H9 (cell line): ENCODE results near the gene CALHM3. TPM values are rescaled to one million over a fixed set of nuclear protein-coding genes. Genes with fewer than 3 reads are reported as not detected.

Experiments
- DNase-seq: peaks from one replicate; pipeline ENCODE4 v3.0.0-alpha.2; 2017
- H2AFZ ChIP-seq: one replicate; pipeline ENCODE4 v1.6.1; 2013; ENCODE audit warnings: mild to moderate bottlenecking, low read length, control low read depth, moderate library complexity
- H2AK5ac ChIP-seq: 2 replicates; pipeline ENCODE4 v1.6.1; 2013; ENCODE audit warnings: low read length, control low read depth, mixed read lengths; ENCODE audit not compliant: insufficient read length
- H2BK120ac ChIP-seq: one replicate; pipeline ENCODE4 v1.6.1; 2013; ENCODE audit warnings: low read depth, mild to moderate bottlenecking, low read length, control low read depth, inconsistent platforms; ENCODE audit not compliant: poor library complexity, severe bottlenecking
- H2BK12ac ChIP-seq: 2 replicates; pipeline ENCODE4 v1.6.1; 2013; ENCODE audit warnings: low read length, control low read depth, mixed read lengths, low read depth; ENCODE audit not compliant: insufficient read length
- H2BK15ac ChIP-seq: 2 replicates; pipeline ENCODE4 v1.6.1; 2013; ENCODE audit warnings: low read depth, low read length, control low read depth
- H2BK20ac ChIP-seq: one replicate; pipeline ENCODE4 v1.6.1; 2013; ENCODE audit warnings: low read depth, mild to moderate bottlenecking, low read length, control low read depth, inconsistent platforms; ENCODE audit not compliant: poor library complexity, severe bottlenecking
- H2BK5ac ChIP-seq: 2 replicates; pipeline ENCODE4 v1.6.1; 2013; ENCODE audit warnings: low read length, control low read depth, mixed read lengths; ENCODE audit not compliant: insufficient read length
- H3K14ac ChIP-seq: 2 replicates; pipeline ENCODE4 v1.6.1; 2013; ENCODE audit warnings: low read length, control low read depth; ENCODE audit not compliant: insufficient read depth
- H3K18ac ChIP-seq: 2 replicates; pipeline ENCODE4 v1.6.1; 2013; ENCODE audit warnings: low read depth, mild to moderate bottlenecking, mixed read lengths, low read length, control low read depth; ENCODE audit not compliant: insufficient read length
- H3K23ac ChIP-seq: 2 replicates; pipeline ENCODE4 v1.6.1; 2013; ENCODE audit warnings: low read length, control low read depth, mixed read lengths, low read depth; ENCODE audit not compliant: insufficient read length
- H3K23me2 ChIP-seq: 2 replicates; pipeline ENCODE4 v1.6.1; 2013; ENCODE audit warnings: low read depth, mild to moderate bottlenecking, mixed read lengths, low read length, control low read depth; ENCODE audit not compliant: insufficient read length, poor library complexity, severe bottlenecking
- H3K27ac ChIP-seq: 2 replicates; pipeline ENCODE4 v1.5.1; 2013; ENCODE audit warnings: low read length, control low read depth, mixed read lengths, low read depth; ENCODE audit not compliant: insufficient read length
- H3K27me3 ChIP-seq: 2 replicates; pipeline ENCODE4 v1.6.1; 2013; ENCODE audit warnings: low read length, control low read depth, inconsistent platforms; ENCODE audit not compliant: insufficient read depth
- H3K4ac ChIP-seq: 2 replicates; pipeline ENCODE4 v1.6.1; 2013; ENCODE audit warnings: low read depth, mild to moderate bottlenecking, control low read depth, inconsistent platforms, low read length, moderate library complexity
- H3K4me1 ChIP-seq: 2 replicates; pipeline ENCODE4 v1.6.1; 2013; ENCODE audit warnings: low read length, control low read depth, inconsistent platforms; ENCODE audit not compliant: insufficient read depth
- H3K4me2 ChIP-seq: 2 replicates; pipeline ENCODE4 v1.6.1; 2013; ENCODE audit warnings: low read length, control low read depth, mixed read lengths; ENCODE audit not compliant: insufficient read length, insufficient read depth
- H3K56ac ChIP-seq: 2 replicates; pipeline ENCODE4 v1.6.1; 2013; ENCODE audit warnings: low read depth, mild to moderate bottlenecking, mixed read lengths, low read length, control low read depth; ENCODE audit not compliant: insufficient read length
- H3K79me1 ChIP-seq: 2 replicates; pipeline ENCODE4 v1.6.1; 2013; ENCODE audit warnings: low read depth, mild to moderate bottlenecking, moderate library complexity, low read length, control low read depth, inconsistent platforms; ENCODE audit not compliant: insufficient read depth, poor library complexity, severe bottlenecking
- H3K79me2 ChIP-seq: 2 replicates; pipeline ENCODE4 v1.6.1; 2013; ENCODE audit warnings: low read length, control low read depth, inconsistent platforms; ENCODE audit not compliant: insufficient read depth
- H3K9ac ChIP-seq: 2 replicates; pipeline ENCODE4 v1.6.1; 2013; ENCODE audit warnings: low read length, control low read depth, mixed read lengths; ENCODE audit not compliant: insufficient read length; ENCODE audit errors: extremely low read depth
- H3K9me3 ChIP-seq: one replicate; pipeline ENCODE4 v1.6.1; 2013; ENCODE audit warnings: low read depth, low read length, inconsistent platforms; ENCODE audit not compliant: control insufficient read depth
- H3T11ph ChIP-seq: one replicate; pipeline ENCODE4 v1.6.1; 2013; ENCODE audit warnings: mild to moderate bottlenecking, low read length, control low read depth, inconsistent platforms
- H4K20me1 ChIP-seq: one replicate; pipeline ENCODE4 v1.6.1; 2013; ENCODE audit not compliant: control insufficient read depth, insufficient read length, insufficient read depth
- H4K5ac ChIP-seq: 2 replicates; pipeline ENCODE4 v1.6.1; 2013; ENCODE audit warnings: low read depth, mild to moderate bottlenecking, mixed read lengths, low read length, control low read depth; ENCODE audit not compliant: insufficient read length
- H4K8ac ChIP-seq: replicated peaks from 2 replicates; pipeline ENCODE4 v1.6.1; 2013; ENCODE audit warnings: low read length, control low read depth, mixed read lengths, low read depth; ENCODE audit not compliant: insufficient read length
- H4K91ac ChIP-seq: 2 replicates; pipeline ENCODE4 v1.6.1; 2013; ENCODE audit warnings: low read depth, mild to moderate bottlenecking, moderate library complexity, mixed read lengths, low read length, control low read depth; ENCODE audit not compliant: insufficient read length
- H3K27ac Mint-ChIP-seq, 3 experiments: 2 replicates in 2 of 3; 3 replicates in 1 of 3; pipeline ENCODE4 v1.8.0; 2020 to 2021; ENCODE audit warnings: mixed read lengths in 3 of 3, mild to moderate bottlenecking in 1 of 3, moderate library complexity in 1 of 3
- H3K27me3 Mint-ChIP-seq: 2 replicates; pipeline ENCODE4 v1.8.0; 2021; ENCODE audit warnings: low read depth, mild to moderate bottlenecking, moderate library complexity, mixed read lengths
- H3K36me3 Mint-ChIP-seq, 3 experiments: 2 replicates in 2 of 3; 3 replicates in 1 of 3; pipeline ENCODE4 v1.8.0; 2020 to 2021; ENCODE audit warnings: low read depth in 3 of 3, mixed read lengths in 3 of 3; ENCODE audit not compliant: insufficient read depth in 1 of 3
- H3K4me1 Mint-ChIP-seq, 2 experiments: 2 replicates each; pipeline ENCODE4 v1.8.0; 2020; ENCODE audit warnings: mixed read lengths in 2 of 2
- H3K4me3 Mint-ChIP-seq, 2 experiments: 2 replicates in 1 of 2; 3 replicates in 1 of 2; pipeline ENCODE4 v1.8.0; 2020 to 2021; ENCODE audit warnings: mild to moderate bottlenecking in 2 of 2, mixed read lengths in 2 of 2, moderate library complexity in 1 of 2
- H3K9me3 Mint-ChIP-seq, 2 experiments: 2 replicates in 1 of 2; 3 replicates in 1 of 2; pipeline ENCODE4 v1.8.0; 2020; ENCODE audit warnings: mild to moderate bottlenecking in 2 of 2, mixed read lengths in 2 of 2, moderate library complexity in 1 of 2
- CTCF ChIP-seq: fragments of 200-600 bp; sonication (generic); conservative IDR thresholded peaks from 3 replicates; pipeline ENCODE4 v1.8.0; 2021; ENCODE audit warnings: antibody characterized with exemption, mild to moderate bottlenecking
- WGBS: extraction: QIAGEN DNeasy Blood & Tissue Kit; methylation state at CpG from one replicate; pipeline ENCODE4 v1.1.7; 2013; ENCODE audit warnings: missing lambda C conversion rate, low lambda C conversion rate, mixed read lengths; ENCODE audit not compliant: insufficient read length; ENCODE audit errors: extremely low coverage; 5-methylcytosine and 5-hydroxymethylcytosine counted together
- total RNA-seq: library from RNA; stranded (reverse); gene quantifications from 2 replicates; pipeline ENCODE4 v1.2.1, GENCODE V29; 2021

Gene CALHM3
- total RNA-seq, 1 experiment from 2014 or later, result not detected

GRCh38 chr10:103481974-103482531 is 3.0 kb upstream of the CALHM3 start:
- H2AK5ac ChIP-seq, result no peak overlapping the region
- Mint-ChIP-seq H3K36me3 (no peaks in the 10 kb centered on the region), H3K27ac (no peak overlapping the region), H3K9me3 (no peaks in the 10 kb centered on the region), H3K27me3 (peaks cover 2% of the 10 kb centered on the region; the same call in 1 of the 2 replicates), H3K4me1 (peaks cover 5 to 9% of the 10 kb centered on the region in 2 experiments), H3K4me3 (no peak overlapping the region)
- H3K9me3 ChIP-seq, result no peaks in the 10 kb centered on the region
- H3K27ac ChIP-seq, result no peak overlapping the region
- no peak overlapping the region for H3K14ac ChIP-seq
- TF ChIP-seq CTCF, result peak; percentile 69
- DNase-seq, result no peak
- H3K9ac ChIP-seq, result no peak overlapping the region
- no peaks in the 10 kb centered on the region for H4K20me1 ChIP-seq
- H2BK15ac ChIP-seq, result no peak overlapping the region
- H3K27me3 ChIP-seq, result no peaks in the 10 kb centered on the region
- no peak overlapping the region for H3K18ac ChIP-seq
- WGBS, result no CpG with 5 or more reads among the region's 12 CpGs
- H3K79me1 ChIP-seq, result no peaks in the 10 kb centered on the region
- H3K4me2 ChIP-seq, result no peak overlapping the region
- H4K91ac ChIP-seq, result no peak overlapping the region
- no peak overlapping the region for H2BK12ac ChIP-seq
- no peak overlapping the region for H3K56ac ChIP-seq
- no peak overlapping the region for H4K5ac ChIP-seq
- no peak overlapping the region for H4K8ac ChIP-seq
- no peak overlapping the region for H2BK20ac ChIP-seq
- H2BK120ac ChIP-seq, result no peak overlapping the region
- no peak overlapping the region for H3T11ph ChIP-seq
- H3K4ac ChIP-seq, result no peak overlapping the region
- no peak overlapping the region for H2AFZ ChIP-seq
- no peaks in the 10 kb centered on the region for H3K4me1 ChIP-seq
- no peaks in the 10 kb centered on the region for H3K23me2 ChIP-seq
- no peak overlapping the region for H2BK5ac ChIP-seq
- H3K79me2 ChIP-seq, result no peaks in the 10 kb centered on the region
- H3K23ac ChIP-seq, result no peak overlapping the region
